Measurements from ENCODE around the gene IGF2R.

GRCh38 chr6:160085226-160085625 lies 116.3 kb downstream of the IGF2R start:
- TF ChIP-seq CTCF (IDR thresholded peaks at IDR 0.05; ENCODE audit: low read depth, low read length, poor library complexity, severe bottlenecking) (no peak), EZH2phosphoT487 (IDR thresholded peaks at IDR 0.05; ENCODE audit: borderline replicate concordance, low read length) (no peak)
